Measurements from ENCODE around the gene FKBP1A.

The FKBP1A gene

DNA sequence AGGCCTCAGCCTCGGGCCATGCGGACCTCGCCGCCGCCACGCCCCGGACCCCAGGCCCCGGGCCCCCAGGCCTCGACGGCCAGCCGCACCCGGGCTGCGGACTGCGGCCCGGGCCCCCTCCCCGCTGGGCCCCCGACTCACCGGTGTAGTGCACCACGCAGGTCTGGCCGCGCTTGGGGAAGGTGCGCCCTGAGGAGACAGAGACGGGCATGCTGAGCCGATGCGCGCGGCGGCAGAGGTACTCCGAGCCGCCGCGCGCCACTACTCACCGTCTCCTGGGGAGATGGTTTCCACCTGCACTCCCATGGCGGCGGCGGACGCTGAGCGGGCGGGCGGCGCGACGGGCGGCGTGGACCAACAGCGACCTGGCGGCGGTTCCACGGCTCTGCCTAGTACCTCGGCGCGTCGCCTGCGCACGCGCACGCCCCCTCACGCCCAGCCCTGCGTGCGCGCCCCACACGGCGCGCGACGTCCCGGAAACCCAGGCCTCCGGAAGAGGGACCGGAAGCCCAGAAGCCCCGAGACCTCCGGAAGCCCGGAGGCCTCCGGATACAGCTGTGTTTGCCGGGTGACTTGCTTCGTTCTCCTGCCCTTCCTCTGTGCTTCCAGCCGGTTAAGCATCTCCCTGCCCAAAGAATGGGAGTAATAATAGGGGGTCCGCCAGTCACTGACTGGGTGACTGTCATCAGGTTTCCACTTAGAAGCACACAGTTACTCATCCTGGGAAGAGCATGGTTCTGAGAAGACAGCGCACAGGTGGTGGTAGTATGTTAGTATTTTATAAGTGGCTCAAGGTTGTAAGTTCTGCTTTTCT, at the start of gene FKBP1A:
TSS of gene FKBP1A (minus strand) at position 362 of the 814 bp plus-strand sequence. CDS start at position 306, 56 bp downstream.
- DNase-seq = peak in 1 of 2 experiments; percentile 63

DNA sequence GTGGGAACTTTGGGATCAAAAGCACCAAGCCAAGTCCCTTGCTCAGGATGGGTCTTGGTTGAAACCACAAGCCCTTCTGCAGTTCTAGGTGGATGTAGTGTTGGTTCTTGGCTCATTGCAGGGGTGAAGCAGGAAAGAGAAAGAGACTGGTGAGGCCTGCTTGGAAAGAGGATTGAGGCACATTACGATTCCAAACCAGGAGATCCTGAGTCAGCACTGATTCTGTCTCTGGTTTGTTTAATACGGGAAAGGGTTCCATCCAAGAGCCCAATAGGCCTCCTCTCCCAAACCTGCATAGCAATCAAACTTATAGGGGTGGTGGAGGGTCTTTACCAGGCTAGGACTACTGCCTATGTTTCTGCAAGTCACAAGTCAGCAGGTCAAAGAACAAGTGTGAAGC, 49.5 kb upstream of the FKBP1A start:
- no peak for DNase-seq

DNA sequence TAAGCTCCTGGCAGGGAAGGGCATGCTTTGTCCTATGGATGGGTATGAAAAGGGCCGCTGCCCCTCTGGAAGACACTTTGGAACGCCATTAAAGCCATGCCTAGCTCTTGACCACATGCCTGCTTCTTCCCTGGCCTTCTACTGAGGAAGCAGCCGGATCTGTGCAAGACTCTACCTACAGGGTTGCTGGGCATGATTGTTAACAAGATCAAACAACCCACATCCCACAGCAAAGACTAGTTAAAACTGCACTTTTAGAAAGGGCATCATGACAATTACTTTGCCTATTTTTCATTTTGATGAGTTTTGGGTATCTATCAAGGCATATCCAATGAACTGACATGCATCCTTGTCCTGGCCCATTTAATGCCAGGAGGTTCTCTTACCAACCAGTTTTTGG, 48.3 kb upstream of the FKBP1A start:
- no peak for DNase-seq

DNA sequence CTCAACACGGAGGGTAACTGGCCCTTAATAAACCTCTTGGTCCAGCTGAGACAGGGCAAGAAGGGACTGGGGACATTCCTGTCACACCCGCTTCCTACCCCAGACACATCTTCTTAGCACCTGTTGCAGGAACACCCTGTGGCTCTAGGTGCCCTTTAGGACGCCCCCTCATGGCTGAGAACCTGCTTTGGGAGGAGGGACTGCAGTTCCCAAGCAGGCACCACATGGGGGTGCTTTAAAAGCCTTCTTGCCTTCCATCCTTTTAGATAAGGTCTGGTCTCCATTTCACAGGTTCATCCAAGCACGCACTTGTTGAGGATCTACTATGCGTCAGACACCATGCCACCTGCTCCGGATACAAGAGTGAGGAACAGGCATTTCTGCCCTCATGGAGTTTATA, 47.2 kb upstream of the FKBP1A start:
- DNase-seq = no peak

DNA sequence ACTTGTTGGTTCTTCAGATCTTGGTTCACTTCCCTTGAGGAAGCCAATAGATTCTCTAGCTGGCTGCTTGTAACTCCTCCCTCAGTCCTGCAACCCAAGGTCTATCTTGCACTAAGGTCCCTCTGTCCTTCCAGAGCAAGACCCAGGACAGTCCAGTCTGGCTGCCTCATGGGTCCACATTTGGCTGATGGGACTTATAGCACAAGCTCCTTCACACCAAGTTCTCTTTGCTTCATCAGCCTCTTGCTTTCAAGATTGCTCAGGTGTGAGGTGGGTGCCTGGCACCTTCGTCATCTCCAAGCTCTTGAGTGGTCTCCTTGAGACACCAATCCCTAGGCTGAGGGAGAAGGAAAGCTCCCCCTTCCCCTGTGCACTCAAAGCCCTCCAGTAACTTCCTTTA, 45.5 kb upstream of the FKBP1A start:
- no peak for DNase-seq

DNA sequence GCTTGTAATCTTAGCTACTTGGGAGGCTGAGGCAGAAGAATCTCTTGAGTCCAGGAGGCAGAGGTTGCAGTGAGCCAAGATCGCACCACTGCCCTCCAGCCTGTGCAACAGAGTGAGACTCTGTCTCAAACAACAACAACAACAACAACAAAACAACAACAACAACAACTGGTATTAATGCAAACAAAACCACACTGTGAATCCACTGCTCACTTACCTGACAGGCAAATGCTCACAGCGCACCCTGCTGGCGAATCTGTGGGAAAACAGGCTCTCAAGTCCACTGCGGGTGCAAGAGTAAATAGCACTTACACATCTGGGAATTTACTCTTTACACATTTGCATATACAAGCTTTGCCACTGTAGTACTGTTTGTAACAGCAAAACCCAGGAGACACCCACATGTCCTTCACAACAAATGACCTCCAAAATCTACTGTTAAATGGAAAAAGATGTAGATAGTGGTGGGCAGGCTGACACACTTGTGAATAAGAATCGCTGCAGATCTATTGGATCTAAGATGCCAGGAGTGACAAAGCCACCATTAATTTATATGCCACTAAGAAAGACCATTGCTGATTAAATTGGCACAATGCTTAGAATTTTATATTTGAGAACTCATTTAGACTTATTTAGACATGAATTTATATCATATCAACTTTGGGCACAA, 44.5 kb upstream of the FKBP1A start:
- no peak for DNase-seq

DNA sequence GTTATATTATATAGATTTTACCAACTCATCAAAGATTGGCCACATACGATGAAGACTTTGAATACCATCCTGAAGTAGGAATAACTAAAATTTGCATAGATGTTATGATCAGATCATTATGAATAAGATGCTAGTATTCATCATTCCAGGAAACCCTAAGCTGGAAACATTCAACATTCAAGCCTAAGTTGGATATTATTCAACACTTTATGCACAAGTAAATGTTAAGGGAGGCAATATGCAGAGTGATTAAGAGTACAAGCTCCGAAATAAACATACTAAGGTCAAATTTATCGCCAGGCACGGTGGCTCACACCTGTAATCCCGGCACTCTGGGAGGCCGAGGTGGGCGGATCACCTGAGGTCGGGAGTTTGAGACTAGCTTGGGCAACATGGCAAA, 43.4 kb upstream of the FKBP1A start:
- DNase-seq = no peak

DNA sequence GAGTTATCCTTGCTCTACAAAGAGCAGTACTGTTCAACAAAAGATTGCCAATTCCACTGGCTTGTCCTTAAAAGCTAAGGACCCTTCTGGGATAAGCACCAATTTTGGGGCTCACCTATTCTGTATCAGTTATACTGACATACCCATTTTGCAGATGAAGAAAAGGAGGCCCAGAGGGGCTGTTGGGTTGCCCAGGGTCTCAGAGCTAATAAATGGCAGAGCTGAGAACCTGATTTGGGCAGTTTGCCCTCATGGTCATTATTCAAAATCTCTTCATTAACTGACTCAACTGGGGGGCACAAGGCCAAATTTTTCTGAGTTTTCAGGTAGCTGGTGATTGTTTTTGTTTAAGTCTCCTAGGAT, 42.5 kb upstream of the FKBP1A start:
- DNase-seq = no peak

DNA sequence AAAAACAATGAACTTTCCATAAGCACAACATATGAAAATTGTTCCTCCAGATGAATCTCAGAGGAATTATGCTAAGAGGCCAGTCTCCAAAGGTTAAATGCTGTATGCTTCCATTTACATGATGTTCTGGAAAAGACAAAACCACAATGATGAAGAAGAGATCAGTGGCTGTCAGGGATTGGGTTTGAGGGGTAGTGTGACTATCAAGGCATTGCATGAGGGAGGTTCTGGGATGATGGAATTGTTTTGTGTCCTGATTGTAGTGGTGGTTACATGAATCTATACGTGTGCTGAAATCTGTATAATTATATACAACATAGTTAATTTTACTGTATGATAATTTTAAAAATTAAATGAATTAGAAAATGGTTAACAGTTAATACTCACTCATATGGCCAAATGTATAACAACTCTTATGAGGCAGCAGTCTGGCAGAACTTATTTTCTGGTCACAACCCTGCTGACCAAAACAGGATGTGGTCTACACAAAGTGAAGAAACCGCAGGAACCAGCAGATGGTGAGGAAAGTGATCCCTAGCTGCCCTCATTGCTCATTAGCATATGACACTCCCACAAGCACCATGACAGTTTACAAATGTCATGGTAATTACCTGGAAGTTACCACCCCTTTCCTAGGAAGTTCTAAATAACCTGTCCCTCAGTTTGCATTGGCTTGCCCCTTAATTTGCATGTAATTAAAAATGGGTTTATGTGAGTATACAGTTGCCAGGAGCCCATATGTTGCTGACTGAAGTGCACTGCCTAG, 41.9 kb upstream of the FKBP1A start:
- DNase-seq = no peak

DNA sequence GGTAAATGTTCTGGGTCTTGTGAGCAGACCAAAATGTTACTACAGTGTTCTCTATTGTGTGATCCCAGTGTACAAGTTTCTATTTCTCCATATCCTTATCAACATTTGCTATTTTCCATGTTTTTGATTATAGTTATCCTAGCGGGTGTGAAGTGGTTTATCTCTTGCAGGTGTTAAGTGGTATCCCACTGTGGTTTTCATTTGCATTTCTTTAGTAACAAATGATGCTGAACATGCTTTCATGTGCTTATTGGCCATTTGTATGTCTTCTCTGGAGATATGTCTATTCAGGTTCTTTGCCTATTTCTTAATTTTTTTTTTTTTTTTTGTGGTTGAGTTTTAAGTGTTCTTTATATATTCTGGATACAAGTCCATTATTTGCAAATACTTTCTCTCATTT, 38.3 kb upstream of the FKBP1A start:
- DNase-seq = no peak

DNA sequence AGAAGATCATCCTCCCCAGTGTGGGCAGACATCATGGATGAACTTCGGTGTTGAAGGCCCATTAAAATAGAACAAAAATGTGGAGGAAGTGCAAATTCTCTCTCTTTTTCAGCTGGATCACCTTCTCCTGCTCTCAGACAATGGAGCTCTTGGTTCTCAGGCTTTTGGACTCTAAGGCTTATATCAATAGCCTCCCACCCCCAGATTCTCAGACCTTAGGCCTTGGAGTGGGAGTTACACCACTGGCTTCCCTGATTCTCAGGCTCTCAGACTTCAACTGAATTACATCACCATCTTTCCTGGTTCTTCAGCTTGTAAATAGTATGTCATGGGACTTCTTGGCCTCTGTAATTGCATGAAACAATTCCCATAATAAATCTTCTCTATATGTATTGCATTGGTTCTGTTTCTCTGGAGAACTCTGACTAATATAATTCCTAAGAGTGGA, 37.2 kb upstream of the FKBP1A start:
- no peak for DNase-seq

DNA sequence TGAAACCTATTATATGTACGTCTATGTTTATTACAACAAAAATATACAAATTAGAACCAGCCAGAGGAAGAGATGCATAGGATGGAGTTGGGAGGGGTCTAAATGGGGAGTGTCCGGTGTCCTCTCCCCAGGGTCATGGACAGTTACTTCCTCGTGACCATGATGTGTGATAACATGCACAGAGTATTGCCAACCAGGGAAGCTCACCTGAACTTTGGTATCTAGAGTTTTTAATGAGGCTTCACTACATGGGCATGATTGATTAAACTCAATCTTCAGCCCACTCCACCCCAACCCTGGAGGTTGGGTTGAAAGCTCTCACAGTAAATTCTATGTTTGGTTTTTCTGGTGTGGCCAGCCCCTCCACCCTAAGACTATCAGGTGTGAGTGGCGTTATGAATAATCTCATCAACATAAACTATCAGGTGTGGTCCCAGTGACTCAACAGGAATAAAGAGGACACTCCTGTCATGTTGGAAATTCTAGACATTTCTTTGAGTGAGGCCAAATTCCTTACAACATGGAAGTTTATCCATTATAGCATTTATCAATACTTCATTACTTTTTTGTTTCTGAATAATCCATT, 36.4 kb upstream of the FKBP1A start:
- DNase-seq = no peak

DNA sequence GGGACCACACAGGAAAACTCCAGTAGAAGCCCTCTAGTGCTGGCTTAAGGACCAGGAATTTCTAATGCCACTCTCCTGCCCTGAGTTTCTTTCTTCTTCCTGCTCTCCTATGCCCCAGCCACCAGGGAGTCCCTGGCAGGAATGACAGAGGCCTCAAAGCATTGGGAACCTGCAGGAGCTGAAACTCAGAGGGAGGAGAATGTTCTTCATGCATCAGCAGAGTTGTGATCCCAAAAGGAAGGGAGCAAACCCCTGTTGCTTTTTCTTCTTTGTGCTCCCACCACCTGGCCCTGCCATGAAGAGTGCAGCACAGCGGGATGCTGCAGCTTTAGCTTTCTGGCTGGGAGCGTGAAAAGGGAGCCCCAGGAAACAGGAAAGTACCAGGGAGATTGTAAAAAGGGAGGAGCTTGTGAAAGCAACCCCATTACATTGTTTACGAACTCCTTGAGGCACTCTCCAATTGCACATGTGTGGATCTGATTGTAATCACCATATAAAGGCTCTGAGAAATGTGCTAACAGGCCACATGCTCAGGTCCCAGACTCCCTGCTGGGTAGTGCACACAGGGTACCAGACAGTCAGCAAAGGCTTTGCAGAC, 34.7 kb upstream of the FKBP1A start:
- DNase-seq = no peak

DNA sequence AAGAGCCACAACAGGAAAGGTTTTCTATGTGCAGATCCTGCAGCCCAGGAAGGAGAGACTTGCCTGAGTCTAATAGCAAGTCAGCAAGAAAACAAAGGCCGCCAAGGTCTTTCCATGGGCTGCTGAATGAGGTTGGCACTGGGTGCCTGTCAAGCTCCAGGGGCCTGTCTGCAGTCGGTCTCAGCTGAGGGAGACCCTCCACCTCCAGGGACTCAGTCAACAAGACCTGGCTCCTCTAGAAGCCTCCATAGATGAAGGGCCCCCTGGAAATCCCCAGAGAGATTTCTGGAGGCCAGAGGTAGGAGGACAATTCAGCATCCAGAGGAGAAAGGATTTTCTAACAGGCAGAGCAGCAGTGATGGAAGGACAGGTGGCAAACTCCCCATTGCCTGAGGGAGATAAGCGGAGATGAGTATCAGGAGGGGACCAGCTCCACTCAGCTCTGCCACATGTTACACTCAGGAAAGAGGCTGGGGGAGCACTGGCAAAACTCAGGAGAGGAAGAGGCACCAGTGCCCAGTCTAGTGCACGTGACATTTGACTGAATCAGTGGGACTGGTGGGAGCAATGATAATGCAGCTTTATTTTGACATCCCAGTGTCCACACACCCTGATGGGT, 33.5 kb upstream of the FKBP1A start:
- DNase-seq = no peak

DNA sequence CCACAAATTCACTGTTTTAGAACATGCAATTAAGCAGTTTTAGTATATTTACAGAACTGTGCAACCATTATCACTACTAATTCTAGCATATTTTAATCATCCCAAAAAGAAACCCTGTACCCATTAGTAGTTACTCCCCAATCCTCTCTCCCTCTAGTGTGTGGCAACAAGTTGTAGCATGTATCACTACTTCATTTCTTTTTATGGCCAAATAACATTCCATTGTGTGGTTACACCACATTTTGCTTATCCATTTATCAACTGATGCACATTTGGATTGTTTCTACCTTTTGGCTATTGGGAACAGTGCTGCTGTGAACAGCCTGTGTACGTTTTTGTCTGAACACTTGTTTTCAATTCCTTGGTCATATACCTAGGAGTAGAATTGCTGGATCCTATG, 31.5 kb upstream of the FKBP1A start:
- DNase-seq = no peak

DNA sequence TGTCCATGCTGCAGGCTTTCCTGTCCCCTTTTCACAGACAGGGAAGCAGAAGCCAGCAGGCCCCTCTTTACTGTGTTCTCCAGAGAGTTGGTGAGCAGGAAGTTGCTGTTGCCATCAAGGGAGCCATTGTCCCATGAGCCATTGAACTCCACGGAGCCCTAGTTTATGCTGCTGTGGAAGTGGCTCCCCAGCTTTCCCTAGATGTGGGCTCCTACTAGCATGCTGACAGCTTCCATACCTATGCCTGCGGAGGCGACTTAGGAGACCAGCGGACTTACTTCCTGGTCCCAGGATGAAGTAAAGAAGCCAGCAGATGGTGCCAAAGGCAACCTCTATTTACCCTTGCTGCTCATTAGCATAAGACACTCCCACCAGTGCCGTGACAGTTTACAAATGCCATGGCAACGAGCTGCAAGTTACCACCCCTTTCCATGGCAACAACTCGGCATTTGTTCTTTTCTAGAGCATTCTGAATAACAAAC, 30.8 kb upstream of the FKBP1A start:
- no peak for DNase-seq

DNA sequence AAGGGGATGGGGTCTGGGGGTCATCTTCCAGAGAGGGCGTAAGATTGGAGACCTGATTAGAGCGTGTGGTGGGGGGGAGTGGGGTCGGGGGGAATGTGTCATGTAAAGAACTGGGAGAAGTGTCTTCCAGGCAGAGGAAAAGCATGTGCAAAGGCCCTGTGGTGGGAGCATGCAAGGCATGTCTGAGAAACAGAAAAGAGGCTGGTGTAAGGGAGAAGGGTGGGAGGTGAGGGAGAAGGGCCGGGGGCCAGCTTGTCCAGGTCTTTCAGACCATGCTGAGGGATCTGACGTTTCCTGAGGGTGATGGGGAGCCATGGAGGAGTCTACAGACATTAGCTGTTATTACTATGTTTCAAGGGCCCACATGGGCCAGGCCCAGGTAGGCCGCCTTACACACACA, 30.4 kb upstream of the FKBP1A start:
- DNase-seq = no peak

DNA sequence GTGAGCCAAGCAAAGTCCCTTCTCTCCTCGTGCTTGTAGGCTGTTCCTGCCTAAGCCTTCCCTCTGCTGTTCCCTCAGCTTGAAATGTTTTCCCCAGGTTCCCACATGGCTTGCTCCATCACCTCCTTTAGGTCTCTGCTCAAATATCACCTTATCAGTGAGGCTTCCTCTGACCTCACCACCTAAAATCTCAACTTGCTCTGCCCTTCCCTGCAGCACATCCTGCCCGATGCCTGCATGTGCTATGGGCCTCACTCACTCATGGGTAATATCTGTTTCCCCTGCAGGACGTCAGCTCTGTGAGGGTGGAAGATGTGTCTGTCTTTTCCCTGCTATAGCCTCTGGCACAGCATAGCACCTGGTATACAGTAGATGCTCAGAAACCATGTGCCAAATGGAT, 29.9 kb upstream of the FKBP1A start:
- no peak for DNase-seq

DNA sequence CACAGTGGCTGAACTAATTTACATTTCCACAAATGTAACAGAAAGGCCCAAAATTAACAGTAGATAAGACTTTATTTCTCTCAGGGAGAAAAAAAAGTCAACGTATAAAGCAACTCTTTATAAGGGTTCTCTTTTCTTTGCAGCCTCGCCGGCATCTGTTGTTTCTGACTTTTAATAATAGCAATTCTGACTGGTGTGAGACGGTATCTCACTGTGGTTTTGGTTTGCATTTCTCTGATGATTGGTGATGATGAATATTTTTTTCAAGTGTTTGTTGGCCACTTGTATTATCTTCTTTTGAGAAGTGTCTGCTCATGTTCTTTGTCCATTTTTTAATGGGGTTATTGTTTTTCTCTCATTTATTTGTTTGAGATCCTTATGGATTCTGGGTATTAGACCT, 27.2 kb upstream of the FKBP1A start:
- no peak for DNase-seq

DNA sequence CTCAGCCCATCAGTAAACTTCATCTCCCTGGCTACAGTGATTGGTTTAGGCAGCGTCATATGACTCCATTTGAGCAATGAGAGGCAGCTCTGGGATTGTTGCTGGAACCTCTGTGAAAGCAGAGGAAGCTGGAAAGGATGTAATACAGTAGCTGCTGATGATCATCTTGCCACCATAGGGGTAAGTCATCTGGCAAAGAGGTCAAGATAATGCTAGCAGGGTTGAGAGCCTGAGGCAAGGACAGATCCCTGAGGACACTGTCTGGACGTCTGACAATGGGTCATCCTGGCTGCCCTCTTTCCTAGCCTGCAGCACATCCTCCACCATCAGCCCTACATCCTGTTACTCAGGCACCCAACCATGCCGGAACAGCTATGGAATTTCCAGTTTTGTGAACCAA, 25.5 kb upstream of the FKBP1A start:
- DNase-seq = no peak

DNA sequence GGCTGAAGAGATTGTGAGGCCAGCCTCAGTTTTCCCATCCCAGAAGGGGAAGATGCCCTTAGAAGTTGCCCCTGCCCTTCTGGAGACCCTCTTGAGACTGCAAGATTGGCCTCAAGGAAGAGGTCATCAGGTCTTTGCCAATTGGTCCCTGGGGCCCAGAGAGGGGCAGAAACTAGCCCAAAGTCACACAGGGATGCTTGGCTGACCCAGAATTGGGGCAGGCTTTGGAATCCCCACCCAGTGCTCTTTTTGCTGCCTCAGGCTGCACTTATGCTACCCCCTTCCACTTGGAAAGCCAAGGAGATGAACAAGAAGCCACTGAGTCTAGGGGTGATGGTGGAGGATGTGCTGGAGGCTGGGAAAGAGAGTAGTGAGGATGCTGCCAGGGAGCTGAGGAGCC, 24.9 kb upstream of the FKBP1A start:
- no peak for DNase-seq

DNA sequence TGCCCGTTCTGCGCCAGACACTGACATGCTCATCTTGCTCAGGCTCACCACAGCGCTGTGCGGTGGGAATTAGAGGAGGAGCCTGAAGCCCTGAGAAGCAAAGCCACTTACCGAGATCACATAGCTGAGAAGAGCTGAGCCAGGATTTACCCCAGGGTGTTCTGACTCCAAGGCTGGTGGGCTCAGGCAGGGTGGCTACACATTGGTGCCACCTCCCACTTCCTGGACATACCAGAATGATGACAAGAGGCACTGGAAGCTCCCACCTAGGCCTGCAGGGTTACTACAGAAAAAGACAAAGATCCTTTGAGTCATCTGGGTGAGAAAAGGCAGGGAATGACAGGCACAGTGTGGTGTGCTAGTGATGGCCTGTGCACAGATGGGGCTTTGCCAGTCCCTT, 24.4 kb upstream of the FKBP1A start:
- no peak for DNase-seq

Data from cerebellar nuclear complex (tissue), 1 donor.